ENCODE measurements around the gene TPM3.

DNA sequence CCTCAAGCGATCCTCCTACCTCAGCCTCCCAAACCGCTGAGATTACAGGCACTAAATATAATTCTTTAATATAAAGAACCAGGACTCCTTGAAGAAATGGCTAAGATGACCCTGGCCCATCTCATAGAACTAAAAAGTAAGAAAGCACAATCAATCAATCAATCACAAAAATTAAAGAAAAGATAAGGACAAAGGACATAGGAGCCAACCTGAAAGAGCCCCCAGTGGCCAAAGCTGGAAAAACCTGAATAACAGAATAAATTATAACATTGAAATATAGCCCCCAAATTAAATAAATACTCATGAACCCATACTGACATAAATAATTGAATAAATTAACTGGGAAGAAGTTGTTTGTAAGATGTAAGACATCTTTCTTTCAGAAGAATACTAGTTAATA lies 45.9 kb downstream of the TPM3 start:
- no peak for TF ChIP-seq POLR2A (IDR thresholded peaks at IDR 0.05)
- TF ChIP-seq, protein P1, sequence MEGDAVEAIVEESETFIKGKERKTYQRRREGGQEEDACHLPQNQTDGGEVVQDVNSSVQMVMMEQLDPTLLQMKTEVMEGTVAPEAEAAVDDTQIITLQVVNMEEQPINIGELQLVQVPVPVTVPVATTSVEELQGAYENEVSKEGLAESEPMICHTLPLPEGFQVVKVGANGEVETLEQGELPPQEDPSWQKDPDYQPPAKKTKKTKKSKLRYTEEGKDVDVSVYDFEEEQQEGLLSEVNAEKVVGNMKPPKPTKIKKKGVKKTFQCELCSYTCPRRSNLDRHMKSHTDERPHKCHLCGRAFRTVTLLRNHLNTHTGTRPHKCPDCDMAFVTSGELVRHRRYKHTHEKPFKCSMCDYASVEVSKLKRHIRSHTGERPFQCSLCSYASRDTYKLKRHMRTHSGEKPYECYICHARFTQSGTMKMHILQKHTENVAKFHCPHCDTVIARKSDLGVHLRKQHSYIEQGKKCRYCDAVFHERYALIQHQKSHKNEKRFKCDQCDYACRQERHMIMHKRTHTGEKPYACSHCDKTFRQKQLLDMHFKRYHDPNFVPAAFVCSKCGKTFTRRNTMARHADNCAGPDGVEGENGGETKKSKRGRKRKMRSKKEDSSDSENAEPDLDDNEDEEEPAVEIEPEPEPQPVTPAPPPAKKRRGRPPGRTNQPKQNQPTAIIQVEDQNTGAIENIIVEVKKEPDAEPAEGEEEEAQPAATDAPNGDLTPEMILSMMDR (IDR thresholded peaks at IDR 0.05): peak in 5 of 7 experiments; percentile 4 to 35 (median 26)
